DND-41 (cell line): Measurements from ENCODE around the gene LRRC61.

Experiments
- ATAC-seq: fragments of 200-7000 bp; cut with Tn5 transposase; 3 replicates; pipeline ENCODE4 v1.9.1; 2021; ENCODE audit warnings: low read depth; ENCODE audit not compliant: insufficient read depth
- DNase-seq: peaks from one replicate; pipeline ENCODE4 v3.0.0-alpha.2; 2020
- H2AFZ ChIP-seq: 2 replicates; pipeline ENCODE4 v1.6.0; 2012; ENCODE audit warnings: low read depth, low read length
- H3K27ac ChIP-seq: 2 replicates; pipeline ENCODE4 v1.5.1; 2012; ENCODE audit warnings: low read length, inconsistent platforms
- H3K27me3 ChIP-seq: fragments of 200-600 bp; sonication (generic); 2 replicates; pipeline ENCODE4 v1.6.0; 2012; ENCODE audit warnings: low read length, mild to moderate bottlenecking, inconsistent platforms; ENCODE audit not compliant: insufficient read depth, poor library complexity
- H3K36me3 ChIP-seq: 2 replicates; pipeline ENCODE4 v1.5.1; 2012; ENCODE audit warnings: low read length, inconsistent platforms; ENCODE audit not compliant: insufficient read depth
- H3K4me1 ChIP-seq: 2 replicates; pipeline ENCODE4 v1.5.1; 2012; ENCODE audit warnings: mild to moderate bottlenecking, low read length; ENCODE audit not compliant: insufficient read depth
- H3K4me2 ChIP-seq: 2 replicates; pipeline ENCODE4 v1.6.0; 2012; ENCODE audit warnings: mild to moderate bottlenecking, moderate library complexity, low read length, inconsistent platforms; ENCODE audit not compliant: insufficient read depth
- H3K4me3 ChIP-seq, 2 experiments: fragments of 200-600 bp in 1 of 2; shearing (Covaris generic) in 1 of 2; 2 replicates each; pipeline ENCODE4 v1.5.1; 2012 to 2016; ENCODE audit warnings: inconsistent platforms in 2 of 2, low read length in 2 of 2, mild to moderate bottlenecking in 2 of 2, low read depth in 1 of 2, moderate library complexity in 1 of 2
- H3K79me2 ChIP-seq: 2 replicates; pipeline ENCODE4 v1.6.0; 2012; ENCODE audit warnings: low read length, inconsistent platforms; ENCODE audit not compliant: insufficient read depth
- H3K9ac ChIP-seq: 2 replicates; pipeline ENCODE4 v1.6.0; 2012; ENCODE audit warnings: low read depth, mild to moderate bottlenecking, inconsistent platforms, low read length, moderate library complexity
- H3K9me3 ChIP-seq: 2 replicates; pipeline ENCODE4 v1.5.1; 2012; ENCODE audit warnings: low read length, moderate library complexity, mild to moderate bottlenecking, inconsistent platforms; ENCODE audit not compliant: insufficient read depth, severe bottlenecking
- H4K20me1 ChIP-seq: 2 replicates; pipeline ENCODE4 v1.6.0; 2012; ENCODE audit warnings: low read length; ENCODE audit not compliant: insufficient read depth
- EZH2 ChIP-seq: IDR thresholded peaks from 3 replicates; pipeline ENCODE4 v1.6.1; 2012; ENCODE audit warnings: borderline replicate concordance, low read depth, mild to moderate bottlenecking, moderate library complexity, low read length, inconsistent platforms; ENCODE audit not compliant: severe bottlenecking
- TF ChIP-seq, protein P1 (sequence below): IDR thresholded peaks from 2 replicates; pipeline ENCODE4 v1.5.1; 2012; ENCODE audit warnings: borderline replicate concordance, low read length, moderate library complexity, mild to moderate bottlenecking; ENCODE audit not compliant: poor library complexity, severe bottlenecking; ENCODE audit errors: extremely low read depth

The LRRC61 gene

DNA sequence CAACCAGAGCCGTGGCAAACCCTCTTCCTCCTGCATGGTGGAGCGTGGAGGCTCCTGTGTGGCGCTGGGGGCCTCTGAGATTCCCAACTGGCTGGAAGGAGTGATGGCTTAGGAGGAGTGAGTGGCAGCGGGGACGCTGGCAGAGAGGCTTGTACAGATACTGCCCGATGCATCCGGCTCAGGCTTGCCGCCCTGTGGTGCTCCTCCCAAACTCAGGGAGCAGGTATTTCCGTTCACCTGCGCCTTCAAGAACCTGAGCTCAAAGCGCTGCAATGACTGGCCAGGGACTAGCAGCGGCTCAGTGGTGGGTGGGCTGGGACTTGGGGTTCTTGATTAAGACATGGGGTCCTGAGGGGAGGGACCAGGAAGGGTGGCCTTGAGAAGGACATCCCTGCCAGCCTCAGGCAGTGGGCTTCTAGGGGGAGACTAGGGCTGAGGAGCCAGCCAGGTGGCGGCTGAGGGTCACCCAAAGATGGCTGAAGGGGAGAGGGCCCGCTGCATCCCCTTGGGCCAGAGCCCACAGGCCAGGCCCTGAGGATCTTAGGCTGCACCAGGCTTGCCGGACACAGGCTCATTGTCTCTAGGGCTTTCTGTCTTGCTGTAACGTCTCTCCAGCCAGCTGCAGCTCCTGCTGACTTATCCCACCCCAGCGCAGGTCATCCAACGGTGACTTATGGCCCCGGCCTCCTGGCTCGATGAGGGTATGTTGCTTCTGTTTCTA lies 59.1 kb downstream of the LRRC61 start:
- Histone ChIP-seq H2AFZ (no peak overlapping the region), H3K27ac (no peak overlapping the region), H3K36me3 (peaks cover 29% of the 10 kb centered on the region), H3K9me3 (no peaks in the 10 kb centered on the region), H3K4me1 (peaks cover 43% of the 10 kb centered on the region), H3K79me2 (peaks cover 86% of the 10 kb centered on the region), H4K20me1 (peaks cover 19% of the 10 kb centered on the region), H3K9ac (no peak overlapping the region), H3K4me3 (no peak overlapping the region), H3K27me3 (no peaks in the 10 kb centered on the region), H3K4me2 (no peak overlapping the region)
- DNase-seq = no peak
- no peak for ATAC-seq
- TF ChIP-seq, protein P1, sequence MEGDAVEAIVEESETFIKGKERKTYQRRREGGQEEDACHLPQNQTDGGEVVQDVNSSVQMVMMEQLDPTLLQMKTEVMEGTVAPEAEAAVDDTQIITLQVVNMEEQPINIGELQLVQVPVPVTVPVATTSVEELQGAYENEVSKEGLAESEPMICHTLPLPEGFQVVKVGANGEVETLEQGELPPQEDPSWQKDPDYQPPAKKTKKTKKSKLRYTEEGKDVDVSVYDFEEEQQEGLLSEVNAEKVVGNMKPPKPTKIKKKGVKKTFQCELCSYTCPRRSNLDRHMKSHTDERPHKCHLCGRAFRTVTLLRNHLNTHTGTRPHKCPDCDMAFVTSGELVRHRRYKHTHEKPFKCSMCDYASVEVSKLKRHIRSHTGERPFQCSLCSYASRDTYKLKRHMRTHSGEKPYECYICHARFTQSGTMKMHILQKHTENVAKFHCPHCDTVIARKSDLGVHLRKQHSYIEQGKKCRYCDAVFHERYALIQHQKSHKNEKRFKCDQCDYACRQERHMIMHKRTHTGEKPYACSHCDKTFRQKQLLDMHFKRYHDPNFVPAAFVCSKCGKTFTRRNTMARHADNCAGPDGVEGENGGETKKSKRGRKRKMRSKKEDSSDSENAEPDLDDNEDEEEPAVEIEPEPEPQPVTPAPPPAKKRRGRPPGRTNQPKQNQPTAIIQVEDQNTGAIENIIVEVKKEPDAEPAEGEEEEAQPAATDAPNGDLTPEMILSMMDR = no peak
- no peak for TF ChIP-seq EZH2

DNA sequence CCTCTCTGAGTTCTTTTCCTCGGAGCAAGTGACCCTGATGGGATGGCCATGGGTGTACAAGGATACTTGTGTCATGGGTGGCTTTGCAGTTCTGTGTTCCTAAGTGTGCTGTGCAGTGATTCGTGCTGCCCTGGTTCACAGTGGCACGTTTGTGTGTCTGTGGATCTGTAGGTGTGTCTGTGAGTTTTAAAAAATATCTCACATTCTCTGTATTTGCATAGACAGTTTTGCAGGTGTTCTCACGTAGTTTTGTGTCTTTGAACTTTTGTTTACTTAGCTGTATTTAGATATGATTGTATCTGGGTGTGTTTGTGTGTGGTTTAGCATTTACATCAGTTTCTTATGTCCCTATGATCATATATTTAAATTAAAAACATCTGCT lies 59.7 kb downstream of the LRRC61 start:
- Histone ChIP-seq H3K4me1 (peaks cover 38% of the 10 kb centered on the region), H3K36me3 (peaks cover 31% of the 10 kb centered on the region), H3K4me3 (no peak overlapping the region), H3K27me3 (no peaks in the 10 kb centered on the region), H3K79me2 (peaks cover 84% of the 10 kb centered on the region), H3K9me3 (no peaks in the 10 kb centered on the region), H4K20me1 (peaks cover 19% of the 10 kb centered on the region), H3K4me2 (no peak overlapping the region), H3K9ac (no peak overlapping the region), H2AFZ (no peak overlapping the region), H3K27ac (no peak overlapping the region)
- ATAC-seq (no peak), DNase-seq (no peak)
- TF ChIP-seq EZH2 = no peak
- TF ChIP-seq, protein P1 = no peak

DNA sequence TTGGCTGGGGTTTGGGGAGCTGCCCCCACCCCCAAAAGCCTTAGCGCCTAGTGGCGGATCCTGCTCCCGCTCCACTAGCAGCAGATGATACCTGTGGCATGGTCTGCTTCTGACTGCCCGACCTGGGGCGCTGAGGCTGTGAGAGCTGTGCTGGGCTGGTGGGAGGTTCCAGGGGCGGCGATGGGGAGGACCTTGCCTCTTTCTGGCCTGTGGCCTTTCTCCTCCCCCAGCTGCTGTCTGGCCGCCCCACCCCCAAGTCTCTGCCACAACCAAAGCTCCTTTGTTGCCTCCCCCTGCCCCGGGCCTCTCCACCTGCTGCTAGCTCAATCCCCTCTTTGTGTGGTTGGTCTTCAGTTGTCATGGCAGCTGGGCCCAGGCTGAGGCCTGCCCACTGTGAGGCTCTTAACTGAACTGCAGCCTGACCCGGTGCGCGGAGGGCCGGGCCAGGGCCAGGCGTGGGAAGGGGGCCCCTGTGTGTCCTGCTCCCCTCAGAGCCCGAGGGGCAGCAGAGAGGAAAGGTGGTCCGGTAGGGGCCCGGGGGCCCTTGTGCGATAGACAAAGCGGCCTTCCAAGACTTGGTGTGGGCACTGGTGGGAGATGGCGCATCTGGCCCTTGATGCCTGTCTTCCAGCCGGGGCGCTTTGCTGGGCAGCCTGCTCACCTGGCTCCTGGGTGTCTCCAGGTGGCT lies 60.7 kb downstream of the LRRC61 start:
- DNase-seq (no peak), ATAC-seq (no peak)
- Histone ChIP-seq H3K79me2 (peaks cover 81% of the 10 kb centered on the region), H3K4me2 (no peak overlapping the region), H4K20me1 (peaks cover 19% of the 10 kb centered on the region), H3K4me3 (no peak overlapping the region), H2AFZ (no peak overlapping the region), H3K4me1 (peaks cover 30% of the 10 kb centered on the region), H3K36me3 (peaks cover 42% of the 10 kb centered on the region), H3K27me3 (no peaks in the 10 kb centered on the region), H3K9me3 (no peaks in the 10 kb centered on the region), H3K9ac (no peak overlapping the region), H3K27ac (no peak overlapping the region)
- TF ChIP-seq, protein P1 = no peak
- no peak for TF ChIP-seq EZH2
